Occipital lobe (tissue), 2 donors: ENCODE data around the gene ELP4. TPM values are rescaled to one million over a fixed set of nuclear protein-coding genes. Genes with fewer than 3 reads are reported as not detected.

Experiments
- DNase-seq: peaks from one replicate; lab custom pipeline; 2025; lab: John Stamatoyannopoulos, UW
- total RNA-seq: library from RNA; depleted of rRNA; stranded (reverse); fragments of >200 nt; gene quantifications from one replicate; pipeline ENCODE4 v1.2.3, GENCODE V29; 2014

The ELP4 gene
- total RNA-seq, 1 donor from 2014 or later, result 36.5 TPM

GRCh38 chr11:31770011-31770700, 260.6 kb downstream of the ELP4 start:
- no peak for DNase-seq

- no peak for DNase-seq
Measured at GRCh38 chr11:31772412-31772811, 262.8 kb downstream of the ELP4 start.

- DNase-seq, result no peak
Measured at GRCh38 chr11:31779374-31779791, 269.8 kb downstream of the ELP4 start.

- no peak for DNase-seq
Measured at GRCh38 chr11:31780078-31780477, 270.5 kb downstream of the ELP4 start.

- DNase-seq, result no peak
Measured at GRCh38 chr11:31780480-31780971, 271.0 kb downstream of the ELP4 start.

- no peak for DNase-seq
Measured at GRCh38 chr11:31782257-31782656, 272.7 kb downstream of the ELP4 start.

GRCh38 chr11:31783252-31783651, 273.7 kb downstream of the ELP4 start:
- no peak for DNase-seq

GRCh38 chr11:31784611-31785010, 275.0 kb downstream of the ELP4 start:
- DNase-seq, result no peak

- DNase-seq, result no peak
Measured at GRCh38 chr11:31786996-31787685, 277.6 kb downstream of the ELP4 start.

- no peak for DNase-seq
Measured at GRCh38 chr11:31788085-31788484, 278.5 kb downstream of the ELP4 start.

- no peak for DNase-seq
Measured at GRCh38 chr11:31790649-31791048, 281.1 kb downstream of the ELP4 start.

GRCh38 chr11:31792036-31792435, 282.5 kb downstream of the ELP4 start:
- no peak for DNase-seq

GRCh38 chr11:31792456-31792855, 282.9 kb downstream of the ELP4 start:
- DNase-seq, result no peak

- no peak for DNase-seq
Measured at GRCh38 chr11:31793264-31793663, 283.7 kb downstream of the ELP4 start.

GRCh38 chr11:31794548-31794947, 285.0 kb downstream of the ELP4 start:
- DNase-seq, result no peak

GRCh38 chr11:31795706-31796498, 286.3 kb downstream of the ELP4 start:
- DNase-seq, result no peak

- DNase-seq, result no peak
Measured at GRCh38 chr11:31796499-31797189, 287.1 kb downstream of the ELP4 start.

- no peak for DNase-seq
Measured at GRCh38 chr11:31797190-31798056, 287.9 kb downstream of the ELP4 start.

GRCh38 chr11:31798057-31798553, 288.5 kb downstream of the ELP4 start:
- DNase-seq, result no peak
